Mesangial cell (primary cell): Measurements from ENCODE around the gene RNF227. TPM values are rescaled to one million over a fixed set of nuclear protein-coding genes. Genes with fewer than 3 reads are reported as not detected.

Experiments used
- total RNA-seq: library from RNA; depleted of rRNA; stranded (reverse); fragments of >200 nt; gene quantifications from 2 replicates; pipeline ENCODE4 v1.2.3, GENCODE V29; 2015

RNF227 gene
- total RNA-seq: 0.33 and 2.4 TPM in 2 replicates

GRCh38 chr17:7915611-7916384 lies at the start of gene RNF227:
Gene RNF227 (minus strand): TSS chr17:7916289. CDS start chr17:7916195, 94 bp downstream.

GRCh38 chr17:7931709-7932482 lies 15.8 kb upstream of the RNF227 start, which contains the start of the genes CNTROB and TRAPPC1:
Gene CNTROB (plus strand): TSS chr17:7932206. CDS start chr17:7933080, 874 bp downstream.
Gene TRAPPC1 (minus strand): TSS chr17:7931946. CDS start chr17:7931829, 117 bp downstream.

GRCh38 chr17:7929158-7930023 lies 13.3 kb upstream of the RNF227 start, which contains the start of gene KCNAB3:
Gene KCNAB3 (minus strand): TSS chr17:7929856. CDS start chr17:7929435, 421 bp downstream.

GRCh38 chr17:7888184-7888920 lies 27.7 kb downstream of the RNF227 start, which contains the start of gene CHD3:
Gene CHD3 (plus strand): TSS chr17:7888789. CDS start chr17:7889001, 212 bp downstream.

Other genes with a start within 250 kb of the RNF227 start
- gene TP53, start 228.8 kb downstream of the RNF227 start, total RNA-seq: 66.6 and 70.0 TPM in 2 replicates
- gene WRAP53, start 227.8 kb downstream of the RNF227 start, total RNA-seq: 11.2 and 36.3 TPM in 2 replicates
- gene EFNB3, start 211.1 kb downstream of the RNF227 start, total RNA-seq: 0.81 and 3.8 TPM in 2 replicates
- under 0.01 and 0.16 TPM in 2 replicates for gene DNAH2, start 198.5 kb downstream of the RNF227 start, total RNA-seq
- 4.1 and 12.0 TPM in 2 replicates for gene KDM6B, start 82.1 kb downstream of the RNF227 start, total RNA-seq
- gene TMEM88, start 61.2 kb downstream of the RNF227 start, total RNA-seq: 2.4 TPM in 2 replicates
- 90.0 and 123 TPM in 2 replicates for gene NAA38, start 58.7 kb downstream of the RNF227 start, total RNA-seq
- 4.4 and 4.6 TPM in 2 replicates for gene CYB5D1, start 58.3 kb downstream of the RNF227 start, total RNA-seq
- 59.3 and 106 TPM in 2 replicates for gene CHD3, start 27.5 kb downstream of the RNF227 start, total RNA-seq
- 0.16 and 0.63 TPM in 2 replicates for gene KCNAB3, start 13.6 kb upstream of the RNF227 start, total RNA-seq
- 87.2 and 97.5 TPM in 2 replicates for gene TRAPPC1, start 15.7 kb upstream of the RNF227 start, total RNA-seq
- gene CNTROB, start 15.9 kb upstream of the RNF227 start, total RNA-seq: 17.6 and 24.8 TPM in 2 replicates
- gene GUCY2D, start 86.3 kb upstream of the RNF227 start, total RNA-seq: not detected in 2 replicates
- gene ALOX15B, start 122.8 kb upstream of the RNF227 start, total RNA-seq: under 0.01 TPM in 2 replicates
- 0.25 TPM in 1 of 2 replicates, not detected in the other for gene ALOX12B, start 171.4 kb upstream of the RNF227 start, total RNA-seq
- gene ALOXE3, start 202.2 kb upstream of the RNF227 start, total RNA-seq: under 0.01 and 0.49 TPM in 2 replicates
- under 0.01 and 1.3 TPM in 2 replicates for gene HES7, start 207.8 kb upstream of the RNF227 start, total RNA-seq
- gene PER1, start 236.1 kb upstream of the RNF227 start, total RNA-seq: 34.5 and 35.2 TPM in 2 replicates
- 7.0 and 10.1 TPM in 2 replicates for gene VAMP2, start 246.7 kb upstream of the RNF227 start, total RNA-seq